Right ventricle myocardium inferior (tissue), 1 donor: Measurements from ENCODE around the gene CCDC116. TPM values are rescaled to one million over a fixed set of nuclear protein-coding genes. Genes with fewer than 3 reads are reported as not detected.

Source experiments
- microRNA-seq: library from miRNA; unstranded; fragments of <30 nt; microRNA quantifications from one replicate; pipeline ENCODE4 v1.2.0, GENCODE V29; 2020
- total RNA-seq: library from RNA; stranded (reverse); fragmentation: NEBNext Ultra II Directional; extraction: Animal tissue kit (Norgen Biotek cat#: 25700); gene quantifications from one replicate; pipeline ENCODE4 v1.2.1, GENCODE V29; 2021
- donor health status: DM: no; HTN: yes; CAD: no; lungs with severe emphysema.

CCDC116 gene
- total RNA-seq, 1 donor from 2014 or later = 0.16 TPM

Small RNAs within 50 kb of the gene (microRNA-seq; reads per million reads assigned to microRNA genes)
- gene MIR130B (231 reads per million, percentile 62 among the genes with 10 or more reads in this experiment), gene MIR301B (6.1 reads per million, percentile 15 among the genes with 10 or more reads in this experiment)

Other genes with a start within 250 kb of the CCDC116 start
- 0.08 TPM for gene RIMBP3B, start 249.0 kb upstream of the CCDC116 start, total RNA-seq
- 1.4 TPM for gene HIC2, start 215.4 kb upstream of the CCDC116 start, total RNA-seq
- 1.2 TPM for gene TMEM191C, start 165.4 kb upstream of the CCDC116 start, total RNA-seq
- not detected for gene RIMBP3C, start 81.3 kb upstream of the CCDC116 start, total RNA-seq
- 51.0 TPM for gene UBE2L3, start 65.0 kb upstream of the CCDC116 start, total RNA-seq
- 5.4 TPM for gene YDJC, start 2.7 kb upstream of the CCDC116 start, total RNA-seq
- 20.7 TPM for gene SDF2L1, start 9.5 kb downstream of the CCDC116 start, total RNA-seq
- 24.5 TPM for gene PPIL2, start 33.3 kb downstream of the CCDC116 start, total RNA-seq
- gene YPEL1, start 103.0 kb downstream of the CCDC116 start, total RNA-seq = 4.4 TPM
- 79.2 TPM for gene MAPK1, start 234.9 kb downstream of the CCDC116 start, total RNA-seq